Pulmonary artery endothelial cell (primary cell): ENCODE data around the gene RPL41. TPM values are rescaled to one million over a fixed set of nuclear protein-coding genes. Genes with fewer than 3 reads are reported as not detected.
"Not testable (repeated sequence)": the region's sequence is repeated elsewhere in the genome, so short reads cannot be mapped to it uniquely, and the experiment has no call there.

Experiments used
- DNase-seq: peaks from one replicate; pipeline ENCODE4 v3.0.0-alpha.2; 2011; ENCODE audit warnings: low read depth, low spot score
- total RNA-seq: library from RNA; depleted of rRNA; stranded (reverse); fragments of >200 nt; gene quantifications from 2 replicates; pipeline ENCODE4 v1.2.3, GENCODE V29; 2014

The RPL41 gene
- total RNA-seq, 1 donor from 2014 or later: 3,966 TPM

GRCh38 chr12:56103066-56103711 lies 13.2 kb upstream of the RPL41 start:
- no peak for DNase-seq

GRCh38 chr12:56103823-56104108 lies 12.7 kb upstream of the RPL41 start:
- DNase-seq: no peak

- peak; percentile 96 for DNase-seq
Observed at GRCh38 chr12:56104109-56104814, 12.2 kb upstream of the RPL41 start, which contains the start of gene PA2G4. TSS of gene PA2G4 (plus strand) at chr12:56104559. CDS start at chr12:56104738, 179 bp downstream.

- no peak for DNase-seq
Observed at GRCh38 chr12:56104815-56105608, 11.4 kb upstream of the RPL41 start.

- no peak for DNase-seq
Observed at GRCh38 chr12:56105609-56105902, 10.9 kb upstream of the RPL41 start.

GRCh38 chr12:56107242-56107641 lies 9.2 kb upstream of the RPL41 start:
- no peak for DNase-seq

- DNase-seq: no peak
Observed at GRCh38 chr12:56110571-56110970, 5.9 kb upstream of the RPL41 start.

GRCh38 chr12:56114084-56114483 lies 2.3 kb upstream of the RPL41 start:
- DNase-seq: no peak

GRCh38 chr12:56115329-56115728 lies 1.1 kb upstream of the RPL41 start:
- DNase-seq: no peak

- DNase-seq: not testable (repeated sequence)
Observed at GRCh38 chr12:56117082-56117706, 761 bp downstream of the RPL41 start.

- peak; percentile 95 for DNase-seq
Observed at GRCh38 chr12:56117778-56118687, 1.6 kb downstream of the RPL41 start, which contains the start of gene ZC3H10. TSS of gene ZC3H10 (plus strand) at chr12:56118266. CDS start at chr12:56120563, 2,297 bp downstream.

- DNase-seq: no peak
Observed at GRCh38 chr12:56118688-56119357, 2.4 kb downstream of the RPL41 start.

- peak; percentile 84 for DNase-seq
Observed at GRCh38 chr12:56119361-56119796, 2.9 kb downstream of the RPL41 start.

GRCh38 chr12:56120158-56120846 lies 3.9 kb downstream of the RPL41 start:
- DNase-seq: no peak

GRCh38 chr12:56121204-56121870 lies 4.9 kb downstream of the RPL41 start:
- no peak for DNase-seq

- DNase-seq: no peak
Observed at GRCh38 chr12:56122637-56123036, 6.2 kb downstream of the RPL41 start.

- no peak for DNase-seq
Observed at GRCh38 chr12:56124133-56124532, 7.7 kb downstream of the RPL41 start.

GRCh38 chr12:56126732-56127239 lies 10.4 kb downstream of the RPL41 start:
- DNase-seq: no peak

GRCh38 chr12:56127485-56127887 lies 11.1 kb downstream of the RPL41 start:
- no peak for DNase-seq
